Endodermal cell (in vitro differentiated cells): ENCODE results near the gene OR10G8. TPM values are rescaled to one million over a fixed set of nuclear protein-coding genes. Genes with fewer than 3 reads are reported as not detected.

Experiments
- DNase-seq: peaks from one replicate; pipeline ENCODE4 v3.0.0-alpha.2; 2017
- H3K27ac ChIP-seq: 2 replicates; pipeline ENCODE4 v1.5.1; 2013; ENCODE audit warnings: mild to moderate bottlenecking, low read depth, low read length, moderate library complexity
- H3K27me3 ChIP-seq: 2 replicates; pipeline ENCODE4 v1.6.1; 2013; ENCODE audit warnings: mild to moderate bottlenecking, low read length, moderate library complexity; ENCODE audit not compliant: insufficient read depth, control insufficient read depth, poor library complexity, severe bottlenecking
- H3K36me3 ChIP-seq: 2 replicates; pipeline ENCODE4 v1.7.0; 2013; ENCODE audit warnings: mild to moderate bottlenecking, low read length, moderate library complexity; ENCODE audit not compliant: control insufficient read depth, insufficient read depth
- H3K4me1 ChIP-seq: one replicate; pipeline ENCODE4 v1.7.0; 2013; ENCODE audit warnings: low read length; ENCODE audit not compliant: control insufficient read depth, insufficient read depth
- H3K4me3 ChIP-seq: 2 replicates; pipeline ENCODE4 v1.5.1; 2013; ENCODE audit warnings: mild to moderate bottlenecking, low read length, moderate library complexity
- H3K9ac ChIP-seq: 2 replicates; pipeline ENCODE4 v1.6.1; 2013; ENCODE audit warnings: mild to moderate bottlenecking, low read length, moderate library complexity; ENCODE audit not compliant: poor library complexity, severe bottlenecking; ENCODE audit errors: extremely low read depth
- H3K9me3 ChIP-seq: 2 replicates; pipeline ENCODE4 v1.6.1; 2013; ENCODE audit warnings: mild to moderate bottlenecking, low read length, moderate library complexity; ENCODE audit not compliant: control insufficient read depth
- H3K27ac Mint-ChIP-seq: 2 replicates; pipeline ENCODE4 v1.8.0; 2020; ENCODE audit warnings: mixed read lengths
- H3K27me3 Mint-ChIP-seq: 2 replicates; pipeline ENCODE4 v1.8.0; 2021; ENCODE audit warnings: mild to moderate bottlenecking, mixed read lengths; ENCODE audit not compliant: insufficient read depth
- H3K36me3 Mint-ChIP-seq: 2 replicates; pipeline ENCODE4 v1.8.0; 2020; ENCODE audit warnings: low read depth, mixed read lengths
- H3K4me1 Mint-ChIP-seq: 2 replicates; pipeline ENCODE4 v1.8.0; 2020; ENCODE audit warnings: mixed read lengths
- H3K4me3 Mint-ChIP-seq: 2 replicates; pipeline ENCODE4 v1.8.0; 2020; ENCODE audit warnings: mild to moderate bottlenecking, moderate library complexity, mixed read lengths
- H3K9me3 Mint-ChIP-seq: 2 replicates; pipeline ENCODE4 v1.8.0; 2020; ENCODE audit warnings: mild to moderate bottlenecking, mixed read lengths
- CTCF ChIP-seq: fragments of 200-600 bp; sonication (generic); conservative IDR thresholded peaks from 2 replicates; pipeline ENCODE4 v1.5.0; 2021; ENCODE audit warnings: antibody characterized with exemption, mild to moderate bottlenecking
- WGBS, 2 experiments: methylation state at CpG; one replicate each; pipeline versions ENCODE4 v1.1.5 to v1.1.7; 2013; ENCODE audit warnings: missing lambda C conversion rate in 2 of 2, mixed read lengths in 1 of 2; ENCODE audit not compliant: insufficient coverage in 1 of 2, insufficient read length in 1 of 2; 5-methylcytosine and 5-hydroxymethylcytosine counted together
- total RNA-seq, 2 donors: library from RNA; stranded (reverse); fragmentation: NEBNext Ultra II Directional in 1 of 2; extraction: Animal tissue kit (Norgen Biotek cat#: 25700) in 1 of 2; gene quantifications; 2 replicates in 1 of 2; 3 replicates in 1 of 2; pipeline ENCODE4 v1.2.1, GENCODE V29; 2021

Gene OR10G8
- total RNA-seq, 2 donors from 2014 or later, result not detected

GRCh38 chr11:124079631-124080326 lies 53.2 kb downstream of the OR10G8 start:
- Histone ChIP-seq H3K27ac (no peak overlapping the region), H3K9me3 (no peaks in the 10 kb centered on the region), H3K9ac (no peak overlapping the region), H3K36me3 (no peaks in the 10 kb centered on the region), H3K4me1 (no peaks in the 10 kb centered on the region), H3K27me3 (no peaks in the 10 kb centered on the region), H3K4me3 (no peak overlapping the region)
- peaks cover 2% of the 10 kb centered on the region for H3K27me3 Mint-ChIP-seq
- H3K4me1 Mint-ChIP-seq, result peaks cover 20% of the 10 kb centered on the region
- H3K9me3 Mint-ChIP-seq, result no peaks in the 10 kb centered on the region
- no peak overlapping the region for H3K4me3 Mint-ChIP-seq
- 93 to 94% methylated on average over 5 to 8 of the region's 8 CpGs for WGBS, 2 experiments
- no peaks in the 10 kb centered on the region for H3K36me3 Mint-ChIP-seq
- no peak for TF ChIP-seq CTCF
- no peak overlapping the region for H3K27ac Mint-ChIP-seq
- DNase-seq, result no peak

Other genes with a start within 250 kb of the OR10G8 start
- not detected for gene OR6M1, start 220.4 kb upstream of the OR10G8 start, total RNA-seq
- not detected for gene TMEM225, start 141.1 kb upstream of the OR10G8 start, total RNA-seq
- under 1 TPM in 1 of 2 donors, not detected in 1; 0.13 TPM for gene OR8D4, start 124.6 kb upstream of the OR10G8 start, total RNA-seq
- gene OR4D5, start 87.2 kb upstream of the OR10G8 start, total RNA-seq, result under 1 TPM in 1 of 2 donors, not detected in 1; 0.24 TPM
- not detected for gene OR6T1, start 83.0 kb upstream of the OR10G8 start, total RNA-seq
- not detected for gene OR10S1, start 49.0 kb upstream of the OR10G8 start, total RNA-seq
- not detected for gene OR10G6, start 31.6 kb upstream of the OR10G8 start, total RNA-seq
- gene OR10G4, start 13.8 kb upstream of the OR10G8 start, total RNA-seq, result not detected
- gene OR10G9, start 3.8 kb upstream of the OR10G8 start, total RNA-seq, result not detected
- gene OR10G7, start 14.5 kb downstream of the OR10G8 start, total RNA-seq, result not detected
- gene VWA5A, start 88.7 kb downstream of the OR10G8 start, total RNA-seq, result 10 to 100 TPM; 38.3 to 65.4 TPM
- gene OR10D3, start 156.5 kb downstream of the OR10G8 start, total RNA-seq, result under 1 TPM in 1 of 2 donors, not detected in 1; 0.37 TPM
- gene OR8G1, start 214.3 kb downstream of the OR10G8 start, total RNA-seq, result under 1 TPM in 1 of 2 donors, not detected in 1; 0.11 TPM
- under 1 TPM in 1 of 2 donors, not detected in 1; 0.18 TPM for gene OR8G5, start 229.6 kb downstream of the OR10G8 start, total RNA-seq